Astrocyte of the hippocampus (primary cell): ENCODE measurements around the gene TAF9B.
"Not testable (repeated sequence)": the region's sequence is repeated elsewhere in the genome, so short reads cannot be mapped to it uniquely, and the experiment has no call there.

Experiments used
- DNase-seq: peaks from one replicate; pipeline ENCODE4 v3.0.0; 2011; ENCODE audit warnings: low read depth, low spot score

Gene TAF9B, protein sequence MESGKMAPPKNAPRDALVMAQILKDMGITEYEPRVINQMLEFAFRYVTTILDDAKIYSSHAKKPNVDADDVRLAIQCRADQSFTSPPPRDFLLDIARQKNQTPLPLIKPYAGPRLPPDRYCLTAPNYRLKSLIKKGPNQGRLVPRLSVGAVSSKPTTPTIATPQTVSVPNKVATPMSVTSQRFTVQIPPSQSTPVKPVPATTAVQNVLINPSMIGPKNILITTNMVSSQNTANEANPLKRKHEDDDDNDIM

DNA sequence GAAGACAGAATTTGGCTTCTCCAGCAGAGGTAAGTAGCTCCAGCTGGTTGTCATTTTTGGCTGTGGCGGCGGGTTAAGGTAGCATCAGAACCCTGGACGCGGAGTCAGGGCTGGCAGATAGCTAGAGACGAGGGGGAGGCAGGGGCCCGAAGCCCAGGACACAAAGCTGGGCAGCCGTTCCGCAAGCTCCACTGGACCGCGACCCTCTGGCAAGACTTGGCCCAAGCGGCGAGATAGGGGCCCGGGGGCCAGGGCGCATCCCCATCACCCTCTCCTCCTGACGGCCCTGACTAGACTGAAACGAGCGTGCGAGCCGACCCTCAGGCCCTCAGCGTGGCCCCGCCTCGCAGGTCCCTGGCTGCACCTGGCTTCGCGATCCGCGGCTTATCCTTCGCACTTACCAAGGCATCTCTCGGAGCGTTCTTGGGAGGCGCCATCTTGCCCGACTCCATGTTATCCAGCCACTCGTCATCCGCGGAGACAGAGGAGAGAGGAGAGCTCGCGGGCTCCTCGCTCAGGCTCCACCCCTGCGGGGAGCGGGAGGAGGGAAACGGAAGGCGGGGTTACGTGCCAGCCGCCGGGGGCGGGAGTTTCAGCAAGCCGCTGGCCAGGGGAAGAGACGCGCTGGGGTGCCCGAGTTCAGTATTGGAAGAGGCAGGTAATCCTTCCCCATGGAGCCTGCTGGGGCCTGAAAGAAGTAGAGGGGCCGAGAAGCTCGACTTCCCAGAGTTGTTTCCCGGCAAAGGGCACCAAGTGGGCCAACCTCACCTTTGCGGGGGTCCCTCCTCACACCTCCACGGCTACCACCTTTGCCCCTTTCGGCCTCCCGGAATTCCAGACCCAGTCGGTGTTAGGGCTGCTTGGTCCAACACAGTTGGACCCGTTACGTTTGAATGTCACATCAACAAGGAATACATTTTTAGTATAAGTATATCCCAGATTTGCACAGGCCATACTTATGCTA is at the start of gene TAF9B:
TAF9B (minus strand) TSS at position 491 of the 964 bp plus-strand sequence; CDS start at position 452, 39 bp downstream.
- peak; percentile 91 for DNase-seq

DNA sequence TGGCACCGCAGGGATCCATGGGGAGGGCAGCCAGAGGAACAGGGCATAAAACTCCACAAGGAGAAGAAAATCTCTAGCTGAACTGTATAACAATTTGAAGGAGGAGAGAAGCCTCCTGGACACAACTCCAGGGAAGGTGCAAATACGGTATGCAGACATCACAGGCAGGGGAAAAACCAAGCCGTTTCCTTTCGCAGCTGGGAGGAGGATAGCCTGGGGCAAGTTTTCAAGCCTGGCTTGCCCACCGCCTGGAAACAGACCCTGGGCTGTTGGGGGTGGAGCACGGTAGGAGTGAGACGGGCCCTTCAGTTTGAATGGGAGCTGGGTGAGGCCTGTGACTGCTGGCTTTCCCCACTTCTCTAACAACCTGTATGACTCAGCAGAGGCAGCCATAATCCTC is 43.4 kb upstream of the TAF9B start:
- DNase-seq: no peak

DNA sequence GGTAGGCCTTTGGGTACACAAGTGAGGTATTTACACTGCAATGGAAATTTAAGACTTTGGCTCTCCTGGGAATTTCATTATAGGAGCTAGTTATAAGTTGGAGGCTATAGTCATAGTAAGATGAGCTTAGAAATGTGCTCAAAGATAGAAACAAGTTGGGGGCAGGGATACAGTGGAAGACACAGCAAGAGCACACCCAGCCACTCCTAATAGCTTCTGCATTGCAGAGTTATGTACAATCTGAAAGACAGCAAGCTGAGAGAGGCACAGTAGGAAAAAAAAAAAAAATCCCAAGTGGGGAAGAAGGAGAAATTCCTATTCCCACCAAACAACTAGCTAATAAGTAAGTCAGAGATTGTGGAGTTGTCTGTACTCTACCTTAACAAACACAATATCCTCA is 41.9 kb upstream of the TAF9B start:
- DNase-seq: no peak

DNA sequence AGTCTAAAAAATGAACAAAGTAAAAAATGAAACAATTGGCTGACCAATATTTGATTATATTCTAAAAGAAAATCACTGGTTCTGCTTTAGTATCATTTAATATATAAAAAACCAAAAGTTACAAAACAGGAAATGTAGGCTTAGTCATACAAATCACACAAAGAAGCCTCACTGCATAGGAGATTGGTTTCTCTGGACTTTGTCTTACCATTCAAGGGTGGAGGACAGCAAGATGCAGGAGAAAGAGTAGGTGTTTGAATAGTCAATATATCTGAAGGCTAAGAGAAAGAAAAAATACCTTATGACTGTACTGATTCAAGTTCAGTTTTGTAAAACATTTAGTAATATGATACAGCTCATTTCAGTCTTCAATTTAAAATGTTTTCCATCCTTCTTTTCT is 28.6 kb upstream of the TAF9B start:
- no peak for DNase-seq

DNA sequence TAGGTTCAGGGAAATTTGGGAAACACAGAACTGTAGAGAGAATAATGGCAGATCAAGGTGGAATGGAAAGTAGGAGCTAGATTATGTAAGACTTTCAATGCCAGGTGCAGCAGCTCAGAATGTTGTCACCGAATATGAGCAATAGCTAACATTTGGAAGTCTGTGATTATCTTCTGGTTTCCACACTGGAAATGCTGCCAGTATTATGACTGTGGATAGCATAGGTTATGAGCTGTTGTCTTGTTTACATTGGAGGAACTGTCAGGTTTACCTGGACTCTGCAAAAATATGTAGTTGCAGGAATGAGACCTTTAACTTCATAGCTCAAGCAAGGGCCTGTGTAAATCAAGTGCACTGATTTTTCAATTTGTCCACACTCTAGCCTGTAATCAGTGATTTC is 26.0 kb upstream of the TAF9B start:
- no peak for DNase-seq

DNA sequence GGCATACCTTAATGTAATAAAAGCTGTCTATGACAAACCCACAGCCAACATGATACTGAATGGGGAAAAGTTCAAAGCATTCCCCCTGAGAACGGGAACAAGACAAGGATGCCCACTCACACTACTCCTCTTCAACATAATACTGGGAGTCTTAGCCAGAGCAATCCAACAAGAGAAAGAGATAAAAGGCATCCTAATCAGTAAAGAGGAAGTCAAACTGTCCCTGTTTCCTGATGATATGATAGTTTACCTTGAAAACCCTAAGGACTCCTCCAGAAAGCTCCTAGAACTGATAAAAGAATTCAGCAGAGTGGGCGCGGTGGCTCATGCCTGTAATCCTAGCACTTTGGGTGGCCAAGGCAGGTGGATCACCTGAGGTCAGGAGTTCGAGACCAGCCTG is 23.7 kb upstream of the TAF9B start:
- DNase-seq: not testable (repeated sequence)

DNA sequence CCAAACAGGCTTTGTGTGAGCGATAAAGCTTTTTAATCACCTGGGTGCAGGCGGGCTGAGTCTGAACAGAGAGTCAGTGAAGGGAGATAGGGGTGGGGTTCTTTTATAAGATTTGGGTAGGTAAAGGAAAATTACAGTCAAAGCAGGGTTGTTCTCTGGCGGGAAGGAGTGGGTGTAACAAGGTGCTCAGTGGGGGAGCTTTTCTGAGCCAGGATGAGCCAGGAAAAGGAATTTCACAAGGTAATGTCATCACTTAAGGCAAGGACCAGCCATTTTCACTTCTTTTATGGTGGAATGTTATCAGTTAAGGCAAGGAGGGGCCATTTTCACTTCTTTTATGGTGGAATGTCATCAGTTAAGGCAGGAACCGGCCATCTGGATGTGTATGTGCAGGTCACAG is 21.3 kb upstream of the TAF9B start:
- not testable (repeated sequence) for DNase-seq

DNA sequence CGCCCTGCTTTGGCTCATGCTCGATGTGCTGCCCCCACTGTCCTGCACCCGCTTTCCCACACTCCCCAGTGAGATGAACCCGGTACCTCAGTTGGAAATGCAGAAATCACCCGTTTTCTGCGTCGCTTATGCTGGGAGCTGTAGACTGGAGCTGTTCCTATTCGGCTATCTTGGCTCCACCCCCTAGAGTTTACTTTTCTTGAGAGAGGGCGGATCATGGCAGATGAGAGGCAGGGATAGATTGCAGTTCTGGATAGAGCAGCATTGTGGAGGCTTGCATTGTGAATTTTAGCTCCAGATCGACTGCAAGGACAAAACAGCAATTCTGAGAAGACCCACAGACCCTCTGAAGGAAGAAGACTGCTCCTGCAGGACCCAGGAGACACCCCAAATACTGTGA is 18.4 kb upstream of the TAF9B start:
- not testable (repeated sequence) for DNase-seq

DNA sequence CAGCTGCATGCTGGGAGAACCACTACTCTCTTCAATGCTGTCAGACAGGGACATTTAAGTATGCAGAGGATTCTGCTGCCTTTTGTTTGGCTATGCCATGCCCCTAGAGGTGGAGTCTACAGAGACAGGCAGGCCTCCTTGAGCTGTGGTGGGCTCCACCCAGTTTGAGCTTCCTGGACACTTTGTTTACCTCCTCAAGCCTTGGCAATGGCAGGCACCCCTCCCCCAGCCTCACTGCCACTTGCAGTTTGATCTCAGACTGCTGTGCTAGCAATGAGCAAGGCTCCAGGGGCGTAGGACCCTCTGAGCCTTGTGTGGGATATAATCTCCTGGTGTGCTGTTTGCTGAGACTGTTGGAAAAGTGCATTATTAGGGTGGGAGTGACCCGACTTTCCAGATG is 17.9 kb upstream of the TAF9B start:
- DNase-seq: not testable (repeated sequence)

DNA sequence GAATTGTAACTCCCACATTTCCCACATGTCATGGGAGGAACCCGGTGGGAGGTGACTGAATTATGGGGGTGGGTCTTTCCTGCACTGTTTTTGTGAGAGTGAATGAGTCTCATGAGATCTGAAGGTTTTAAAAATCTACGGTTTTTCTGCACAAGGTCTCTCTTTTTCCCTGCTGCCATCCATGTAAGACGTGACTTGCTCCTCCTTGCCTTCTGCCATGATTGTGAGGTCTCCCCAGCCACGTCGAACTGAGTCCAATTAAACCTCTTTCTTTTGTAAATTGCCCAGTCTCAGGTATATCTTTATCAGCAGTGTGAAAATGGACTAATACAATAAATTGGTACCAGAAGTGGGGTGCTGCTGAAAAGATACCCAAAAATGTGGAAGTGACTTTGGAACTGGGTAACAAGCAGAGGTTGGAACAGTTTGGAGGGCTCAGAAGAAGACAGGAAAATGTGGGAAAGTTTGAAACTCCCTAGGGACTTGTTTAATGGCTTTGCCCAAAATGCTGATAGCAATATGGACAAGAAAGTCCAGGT is 7.6 kb upstream of the TAF9B start:
- DNase-seq: not testable (repeated sequence)

DNA sequence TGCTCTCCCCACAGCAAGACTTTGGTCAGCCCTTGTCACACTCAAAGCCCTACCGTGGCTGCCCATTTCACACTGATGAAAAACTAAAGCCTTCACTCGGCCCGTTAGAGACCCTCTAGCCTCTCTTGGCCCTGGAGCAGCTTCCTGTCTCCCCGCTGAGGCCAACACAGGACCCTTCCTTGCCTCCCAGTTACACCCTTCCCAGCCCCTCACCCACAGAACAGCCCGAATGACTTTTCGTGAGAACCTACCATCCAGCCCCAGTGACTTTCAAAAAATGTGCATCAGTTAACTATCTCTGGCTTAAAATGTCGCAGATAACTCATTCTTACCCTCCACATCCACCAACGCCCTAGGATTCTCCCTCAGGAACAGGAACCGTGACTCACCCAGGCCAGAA is 756 bp upstream of the TAF9B start:
- DNase-seq: no peak

DNA sequence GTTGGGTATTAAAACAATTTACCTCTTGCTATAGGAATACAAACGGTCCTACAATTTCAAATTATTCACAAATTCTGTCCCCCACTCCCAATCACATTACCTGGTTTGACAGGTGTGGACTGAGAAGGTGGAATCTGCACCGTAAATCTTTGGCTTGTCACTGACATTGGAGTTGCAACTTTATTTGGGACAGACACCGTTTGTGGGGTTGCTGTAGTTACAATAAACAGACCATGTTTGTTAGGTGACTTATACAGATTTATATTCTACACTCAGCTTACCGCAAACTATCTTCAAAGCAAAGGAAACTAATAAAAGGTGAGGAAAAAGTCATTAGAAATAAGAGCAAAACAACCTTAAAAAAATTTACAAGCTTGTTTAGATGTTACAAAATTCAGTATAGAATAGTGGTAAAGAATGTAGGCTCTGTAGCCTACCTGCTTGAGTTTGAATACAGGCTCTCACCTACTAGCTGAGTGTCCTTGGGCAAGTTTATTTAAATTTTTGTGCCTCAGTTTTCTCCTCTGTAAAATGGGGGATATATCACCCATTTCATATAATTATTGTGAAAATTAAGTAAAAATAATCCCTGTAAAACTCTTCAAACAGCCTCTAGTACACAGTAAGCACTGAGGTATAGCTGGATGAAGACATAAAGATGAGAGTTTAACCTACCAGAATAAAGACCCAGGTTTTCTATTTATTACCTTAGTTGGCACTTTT is 6.1 kb downstream of the TAF9B start:
- DNase-seq: no peak

DNA sequence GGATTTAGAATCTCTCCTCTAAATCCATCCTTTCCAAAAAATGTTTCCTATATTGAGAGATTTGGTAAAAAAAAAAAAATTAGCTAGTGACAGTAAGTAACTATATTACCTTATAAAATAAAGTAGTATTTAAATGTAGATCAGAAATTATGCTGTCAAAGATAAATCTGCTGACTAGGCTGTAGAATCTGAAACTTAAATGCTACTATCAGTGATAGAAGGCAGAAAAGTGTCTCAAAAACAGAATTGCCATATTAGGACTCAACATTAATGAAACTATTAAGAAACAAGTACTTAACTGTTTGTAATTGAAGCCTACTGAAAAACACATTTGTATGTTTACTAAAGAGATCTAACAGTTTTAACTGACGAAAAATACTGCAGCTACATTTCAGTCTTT is 8.3 kb downstream of the TAF9B start:
- DNase-seq: no peak

DNA sequence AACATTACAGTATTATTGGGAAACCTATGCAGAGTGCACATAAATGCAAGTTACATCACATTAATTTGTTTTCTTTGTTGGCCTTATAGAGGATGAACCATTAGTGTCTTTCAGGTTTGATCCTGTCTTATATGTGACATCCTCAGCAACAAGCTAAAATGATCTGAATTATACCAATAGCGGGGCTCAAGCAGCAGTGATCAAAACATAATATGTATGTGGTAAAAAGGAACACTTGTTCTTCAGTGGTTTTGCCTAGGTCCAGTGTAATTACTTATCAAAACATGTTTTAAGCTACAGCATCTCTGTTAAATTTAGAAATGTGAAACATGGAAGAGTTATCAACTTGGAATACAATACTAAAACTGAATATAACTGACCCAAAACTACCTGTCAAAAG is 9.1 kb downstream of the TAF9B start:
- no peak for DNase-seq

DNA sequence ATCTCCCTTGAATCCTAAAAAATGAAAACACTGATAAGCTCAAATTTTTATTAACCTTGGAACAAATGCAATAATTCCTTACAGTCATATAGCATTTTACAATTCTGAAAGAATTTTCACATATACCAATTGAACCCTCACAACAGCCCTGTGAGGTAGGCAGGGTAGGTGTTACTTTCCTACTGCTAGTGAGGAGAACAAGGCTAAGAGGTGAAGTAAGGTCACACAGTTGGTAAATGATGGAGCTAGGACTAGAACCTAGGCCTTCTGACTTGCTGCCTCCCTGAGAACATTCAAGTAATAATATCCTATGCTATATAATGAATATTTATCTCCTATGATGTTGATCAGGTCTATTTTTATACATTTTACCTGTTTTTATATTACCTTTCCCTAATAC is 9.7 kb downstream of the TAF9B start:
- no peak for DNase-seq

DNA sequence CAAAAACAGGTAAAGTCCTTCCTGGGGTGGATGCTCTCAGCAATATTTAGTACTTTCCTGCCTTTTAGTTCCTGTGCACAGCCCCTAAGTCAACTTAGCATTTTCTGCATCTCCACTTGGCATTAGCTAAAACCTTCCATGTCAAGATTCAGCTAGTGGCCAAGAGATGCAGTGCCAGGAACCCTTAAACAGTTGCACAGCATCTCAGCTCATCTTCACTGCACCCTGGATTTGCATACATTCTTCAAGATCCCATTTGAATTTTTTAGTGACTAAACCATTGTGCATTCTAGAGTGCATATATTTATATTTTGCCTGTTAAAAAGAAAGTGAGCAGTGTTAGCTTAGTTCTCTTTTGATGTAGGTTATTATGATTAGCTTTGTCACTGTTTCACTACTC is 13.7 kb downstream of the TAF9B start:
- not testable (repeated sequence) for DNase-seq

DNA sequence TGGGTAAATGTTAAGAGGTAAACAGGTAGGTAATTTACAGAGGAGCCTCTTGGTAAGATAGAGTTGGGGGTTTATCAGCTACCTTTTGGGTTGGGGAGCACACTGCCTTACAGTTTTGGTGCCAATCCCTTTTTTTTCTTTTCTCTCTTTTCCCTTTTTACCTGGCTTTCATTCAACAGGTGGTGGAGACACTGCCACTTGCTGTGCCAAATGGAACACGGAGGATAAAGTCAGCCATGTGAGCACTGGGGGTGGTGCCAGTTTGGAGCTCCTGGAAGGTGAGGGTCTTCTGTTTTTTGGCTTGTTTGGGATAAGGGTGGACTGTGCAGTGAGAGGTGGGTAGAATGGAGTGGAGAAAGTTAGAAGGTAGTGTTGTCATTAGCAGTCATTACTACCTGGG is 14.3 kb downstream of the TAF9B start:
- DNase-seq: no peak

DNA sequence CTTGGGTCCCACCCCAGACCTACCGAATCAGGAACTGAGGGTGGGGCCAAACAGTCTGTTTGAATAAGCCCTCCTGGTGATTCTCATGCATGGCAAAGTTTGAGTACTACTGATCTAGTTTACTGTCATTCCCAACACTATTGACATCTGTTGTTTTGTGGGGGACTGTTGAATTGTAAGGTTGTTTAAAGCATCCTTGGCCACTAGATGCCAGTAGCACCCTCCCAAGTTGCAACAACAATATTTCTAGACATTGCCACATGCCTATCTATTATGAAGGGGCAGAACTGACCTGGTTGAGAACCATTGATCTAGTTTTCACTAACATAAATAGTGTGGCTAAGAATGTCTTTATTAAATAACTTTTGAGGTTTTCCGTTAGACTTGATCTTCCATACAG is 15.1 kb downstream of the TAF9B start:
- DNase-seq: no peak

DNA sequence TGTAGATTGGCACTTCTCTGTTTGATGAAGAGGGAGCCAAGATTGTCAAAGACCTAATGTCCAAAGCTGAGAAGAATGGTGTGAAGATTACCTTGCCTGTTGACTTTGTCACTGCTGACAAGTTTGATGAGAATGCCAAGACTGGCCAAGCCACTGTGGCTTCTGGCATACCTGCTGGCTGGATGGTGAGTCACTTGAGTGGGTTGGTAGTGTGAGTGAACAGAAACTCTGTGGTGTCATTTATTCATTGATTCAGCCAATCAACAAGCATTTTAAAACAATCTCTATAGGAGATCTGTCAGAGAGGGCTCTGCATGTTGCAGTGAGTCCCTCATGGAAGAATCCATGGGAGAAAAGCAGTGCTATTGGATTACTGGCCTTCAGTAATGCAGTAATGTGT is 16.3 kb downstream of the TAF9B start:
- DNase-seq: peak; percentile 69

DNA sequence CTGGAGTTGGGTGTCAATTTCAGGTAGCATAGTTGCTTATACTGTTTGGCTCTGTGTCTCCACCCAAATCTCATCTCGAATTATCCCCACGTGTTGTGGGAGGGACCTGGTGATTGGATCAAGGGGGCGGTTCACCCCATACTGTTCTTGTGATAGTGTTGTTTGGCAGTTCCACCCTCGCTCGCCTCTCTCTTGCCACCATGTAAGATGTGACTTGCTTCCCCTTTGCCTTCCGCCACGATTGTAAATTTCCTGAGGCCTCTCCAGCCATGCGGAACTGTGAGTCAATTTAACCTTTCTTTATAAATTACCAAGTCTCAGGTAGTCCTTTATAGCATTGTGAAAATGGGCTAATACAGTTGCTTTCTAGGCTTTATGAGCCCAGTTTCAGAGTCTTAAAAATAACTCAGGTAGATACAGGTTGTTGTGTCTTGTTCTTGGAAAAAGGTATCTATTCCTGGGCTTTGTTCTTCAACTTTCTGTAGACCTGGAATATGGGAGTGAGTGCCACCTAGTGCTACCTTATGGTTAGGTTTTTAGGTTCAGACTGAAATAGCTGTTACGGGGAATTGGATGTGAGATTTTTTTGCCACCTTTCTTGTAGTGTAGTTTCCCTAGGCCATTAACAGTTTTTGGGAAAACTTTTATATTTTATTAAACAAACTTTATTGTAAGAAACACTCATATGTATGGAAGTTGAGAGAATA is 19.8 kb downstream of the TAF9B start:
- DNase-seq: no peak

DNA sequence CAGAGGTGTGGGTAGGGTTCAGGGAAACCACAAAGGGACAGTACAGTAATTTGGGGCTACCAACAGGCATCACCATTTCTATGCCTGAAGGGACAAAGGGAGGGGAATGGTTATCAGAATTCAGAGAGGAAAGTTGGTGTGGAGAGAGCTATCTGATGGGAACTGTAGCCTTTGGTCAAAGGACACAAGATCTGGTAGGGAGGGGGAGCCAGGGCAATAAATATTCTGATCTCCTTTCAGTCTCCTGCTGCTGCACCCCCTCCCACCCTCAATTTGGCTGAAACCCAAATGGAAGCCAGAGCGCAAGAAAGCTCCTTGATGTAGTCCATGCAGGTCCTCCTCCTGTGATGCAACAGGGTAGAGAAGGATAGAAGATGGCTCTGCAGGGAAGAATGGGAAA is 20.8 kb downstream of the TAF9B start:
- no peak for DNase-seq
